HL-60/S4 treated with retinoic acid at 250 ng/mL for 4 days and 3 days (cell line): ENCODE results near the gene OMD.
"Not testable (repeated sequence)": the region's sequence is repeated elsewhere in the genome, so short reads cannot be mapped to it uniquely, and the experiment has no call there.

Experiments
- in situ Hi-C: fragments of 300-500 bp; cut with MboI; formaldehyde crosslinking; loops from 2 replicates; pipeline ENCODE4 v1.7.0; 2022; ENCODE audit warnings: low sequenced_read_pairs

The OMD gene

GRCh38 chr9:92422611-92423338 is 1.5 kb downstream of the OMD start:
- in situ Hi-C loops, result no loop called here

GRCh38 chr9:92414566-92414965 is 9.7 kb downstream of the OMD start:
- in situ Hi-C loops, result no loop called here

- in situ Hi-C loops, result not testable (repeated sequence)
These were observed 13.1 kb downstream of the OMD start for GRCh38 chr9:92411157-92411556.

- in situ Hi-C loops, result no loop called here
These were observed 15.4 kb downstream of the OMD start for GRCh38 chr9:92408747-92409478.

- in situ Hi-C loops, result no loop called here
These were observed 16.5 kb downstream of the OMD start for GRCh38 chr9:92407818-92408217.

- in situ Hi-C loops, result no loop called here
These were observed 17.8 kb downstream of the OMD start for GRCh38 chr9:92406477-92406876.

- in situ Hi-C loops, result no loop called here
These were observed 18.5 kb downstream of the OMD start for GRCh38 chr9:92405818-92406217.

- in situ Hi-C loops, result no loop called here
These were observed 20.0 kb downstream of the OMD start, which contains the start of gene OGN for GRCh38 chr9:92404042-92404836. Gene OGN (minus strand): TSS chr9:92404578. CDS start chr9:92403407, 1,171 bp downstream.

GRCh38 chr9:92402826-92403745 is 21.2 kb downstream of the OMD start:
- in situ Hi-C loops, result no loop called here

GRCh38 chr9:92402360-92402759 is 21.9 kb downstream of the OMD start:
- in situ Hi-C loops, result no loop called here

GRCh38 chr9:92397853-92398252 is 26.4 kb downstream of the OMD start:
- in situ Hi-C loops, result no loop called here

- in situ Hi-C loops, result no loop called here
These were observed 28.7 kb downstream of the OMD start for GRCh38 chr9:92395617-92396016.

- in situ Hi-C loops, result no loop called here
These were observed 30.6 kb downstream of the OMD start for GRCh38 chr9:92393686-92394085.

- in situ Hi-C loops, result no loop called here
These were observed 31.6 kb downstream of the OMD start for GRCh38 chr9:92392690-92393089.

- in situ Hi-C loops, result no loop called here
These were observed 38.3 kb downstream of the OMD start for GRCh38 chr9:92385953-92386352.

GRCh38 chr9:92385477-92385876 is 38.8 kb downstream of the OMD start:
- in situ Hi-C loops, result no loop called here

GRCh38 chr9:92385001-92385400 is 39.3 kb downstream of the OMD start:
- in situ Hi-C loops, result no loop called here

- in situ Hi-C loops, result no loop called here
These were observed 39.9 kb downstream of the OMD start for GRCh38 chr9:92384375-92384774.

- in situ Hi-C loops, result no loop called here
These were observed 42.5 kb downstream of the OMD start for GRCh38 chr9:92381775-92382174.

GRCh38 chr9:92380603-92381002 is 43.7 kb downstream of the OMD start:
- in situ Hi-C loops, result no loop called here
